Measurements from ENCODE around the gene MED26. TPM values are rescaled to one million over a fixed set of nuclear protein-coding genes. Genes with fewer than 3 reads are reported as not detected.

Gene MED26
- total RNA-seq, 2 donors from 2014 or later: 5.2 to 5.9 TPM

- Histone ChIP-seq H3K9me3 (no peaks in the 10 kb centered on the region), H3K36me3 (no peaks in the 10 kb centered on the region), H3K4me3 (no peak overlapping the region), H3K27ac (no peak overlapping the region), H3K4me1 (peaks cover 0 to 70% of the 10 kb centered on the region in 2 donors), H3K27me3 (no peaks in the 10 kb centered on the region)
- TF ChIP-seq, protein P1, sequence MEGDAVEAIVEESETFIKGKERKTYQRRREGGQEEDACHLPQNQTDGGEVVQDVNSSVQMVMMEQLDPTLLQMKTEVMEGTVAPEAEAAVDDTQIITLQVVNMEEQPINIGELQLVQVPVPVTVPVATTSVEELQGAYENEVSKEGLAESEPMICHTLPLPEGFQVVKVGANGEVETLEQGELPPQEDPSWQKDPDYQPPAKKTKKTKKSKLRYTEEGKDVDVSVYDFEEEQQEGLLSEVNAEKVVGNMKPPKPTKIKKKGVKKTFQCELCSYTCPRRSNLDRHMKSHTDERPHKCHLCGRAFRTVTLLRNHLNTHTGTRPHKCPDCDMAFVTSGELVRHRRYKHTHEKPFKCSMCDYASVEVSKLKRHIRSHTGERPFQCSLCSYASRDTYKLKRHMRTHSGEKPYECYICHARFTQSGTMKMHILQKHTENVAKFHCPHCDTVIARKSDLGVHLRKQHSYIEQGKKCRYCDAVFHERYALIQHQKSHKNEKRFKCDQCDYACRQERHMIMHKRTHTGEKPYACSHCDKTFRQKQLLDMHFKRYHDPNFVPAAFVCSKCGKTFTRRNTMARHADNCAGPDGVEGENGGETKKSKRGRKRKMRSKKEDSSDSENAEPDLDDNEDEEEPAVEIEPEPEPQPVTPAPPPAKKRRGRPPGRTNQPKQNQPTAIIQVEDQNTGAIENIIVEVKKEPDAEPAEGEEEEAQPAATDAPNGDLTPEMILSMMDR (IDR thresholded peaks at IDR 0.05): no peak
- DNase-seq (ENCODE audit: low spot score): no peak
Observed at GRCh38 chr19:16623576-16623975, 4.4 kb downstream of the MED26 start.

DNA sequence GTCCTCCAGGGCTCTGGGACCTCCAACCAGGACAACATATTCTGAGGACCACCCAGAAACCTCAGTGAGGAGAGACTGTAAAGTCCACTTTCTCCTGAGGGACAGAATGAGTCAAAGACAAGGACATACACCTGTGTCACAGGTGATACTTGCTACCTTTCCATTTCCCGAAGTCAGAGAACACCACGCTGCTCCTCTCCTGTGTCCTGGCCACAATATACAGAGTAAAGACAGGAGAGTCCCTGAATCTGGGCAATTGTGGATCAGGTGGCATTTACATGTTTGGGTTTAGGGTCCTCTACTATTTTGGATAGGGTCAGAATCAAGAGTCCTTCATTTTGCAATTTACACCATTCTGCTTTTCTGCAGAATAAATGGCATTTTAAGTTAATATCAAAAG is 4.9 kb downstream of the MED26 start:
- H3K9me3 ChIP-seq: no peaks in the 10 kb centered on the region
- H3K4me3 ChIP-seq: no peak overlapping the region
- no peak for DNase-seq (ENCODE audit: low spot score)
- H3K4me1 ChIP-seq: peaks cover 0 to 70% of the 10 kb centered on the region in 2 donors
- TF ChIP-seq, protein P1 (IDR thresholded peaks at IDR 0.05): no peak
- H3K36me3 ChIP-seq: no peaks in the 10 kb centered on the region
- no peak overlapping the region for H3K27ac ChIP-seq
- no peaks in the 10 kb centered on the region for H3K27me3 ChIP-seq

DNA sequence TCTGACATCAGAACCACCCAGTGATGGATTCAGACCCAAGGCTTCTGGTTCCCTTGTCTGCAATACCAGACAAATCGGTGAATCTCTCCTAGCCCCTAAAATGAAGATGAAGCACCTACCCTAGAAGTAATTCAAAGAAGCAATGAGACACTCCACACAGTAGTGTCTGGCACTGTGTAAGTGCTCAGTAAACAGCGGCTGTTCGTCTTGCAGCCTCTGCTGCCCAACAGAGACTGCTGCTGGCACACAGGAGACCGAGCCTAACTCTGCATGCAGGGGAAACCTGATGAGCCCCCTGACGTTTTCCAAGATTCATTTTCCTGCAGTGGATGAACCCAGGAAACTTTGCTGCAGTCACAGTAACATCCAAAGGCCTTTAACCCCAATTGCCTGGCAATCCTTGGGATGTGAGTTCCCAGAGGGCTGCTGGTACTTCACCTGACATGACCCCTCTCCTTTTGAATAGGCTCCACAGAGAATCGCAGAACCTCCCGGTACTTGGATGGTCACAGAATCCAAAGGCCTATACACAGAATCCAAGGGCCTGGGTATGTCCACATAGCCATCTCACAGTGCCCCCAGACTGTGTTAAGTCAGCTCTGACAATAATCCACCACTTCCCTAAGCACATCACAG is 6.7 kb downstream of the MED26 start:
- TF ChIP-seq, protein P1 (IDR thresholded peaks at IDR 0.05): no peak
- peaks cover 0 to 59% of the 10 kb centered on the region in 2 donors for H3K4me1 ChIP-seq
- no peaks in the 10 kb centered on the region for H3K9me3 ChIP-seq
- H3K4me3 ChIP-seq: no peak overlapping the region
- H3K27me3 ChIP-seq: no peaks in the 10 kb centered on the region
- DNase-seq (ENCODE audit: low spot score): no peak
- no peaks in the 10 kb centered on the region for H3K36me3 ChIP-seq
- H3K27ac ChIP-seq: no peak overlapping the region

DNA sequence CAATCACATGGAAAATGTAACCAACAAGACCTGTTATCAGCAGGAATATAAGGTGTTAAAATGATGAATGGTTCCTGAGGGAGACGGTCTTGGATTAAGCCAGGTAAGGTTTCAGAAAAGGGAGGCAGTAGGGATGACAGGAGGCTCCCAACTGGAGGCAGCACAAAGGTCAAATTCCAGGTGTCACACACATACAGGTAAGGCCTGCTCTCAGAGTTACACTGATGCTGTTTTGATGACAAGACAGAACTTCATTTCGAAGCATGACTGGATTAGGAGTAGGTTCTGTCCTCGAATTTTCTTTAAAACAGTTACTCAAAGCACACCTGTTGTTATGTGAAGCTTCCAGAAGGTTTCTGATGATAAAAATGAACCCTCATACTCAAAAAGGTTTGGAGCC is 7.4 kb downstream of the MED26 start:
- Histone ChIP-seq H3K4me1 (peaks cover 0 to 57% of the 10 kb centered on the region in 2 donors), H3K4me3 (no peak overlapping the region), H3K9me3 (no peaks in the 10 kb centered on the region), H3K36me3 (no peaks in the 10 kb centered on the region), H3K27ac (no peak overlapping the region), H3K27me3 (no peaks in the 10 kb centered on the region)
- TF ChIP-seq, protein P1 (IDR thresholded peaks at IDR 0.05): no peak
- no peak for DNase-seq (ENCODE audit: low spot score)

DNA sequence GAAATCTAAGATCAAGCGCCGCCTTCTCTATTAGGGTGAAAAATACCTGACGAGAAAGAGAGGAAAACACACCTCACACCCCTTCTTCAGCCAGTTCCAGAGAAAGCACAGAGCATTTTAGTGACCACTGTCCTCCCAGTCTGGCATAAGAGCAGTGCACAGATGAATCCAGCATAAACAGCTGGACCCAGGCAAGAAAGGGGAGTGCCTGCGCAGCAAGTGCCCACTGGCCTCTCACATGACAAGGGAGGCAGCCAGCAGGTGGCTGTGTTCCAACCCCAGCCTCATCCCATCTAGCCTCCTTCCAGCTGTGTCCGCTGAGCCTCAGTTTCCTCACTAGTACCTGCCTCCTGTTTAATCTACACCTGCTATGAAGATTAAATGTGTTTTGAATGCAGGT is 8.0 kb downstream of the MED26 start:
- Histone ChIP-seq H3K27ac (peak overlapping the region in 1 of 2 donors; percentile 48), H3K27me3 (no peaks in the 10 kb centered on the region), H3K4me1 (peaks cover 0 to 52% of the 10 kb centered on the region in 2 donors), H3K4me3 (no peak overlapping the region), H3K9me3 (no peaks in the 10 kb centered on the region), H3K36me3 (no peaks in the 10 kb centered on the region)
- no peak for DNase-seq (ENCODE audit: low spot score)
- TF ChIP-seq, protein P1 (IDR thresholded peaks at IDR 0.05): no peak

- peak overlapping the region in 1 of 2 donors; percentile 48 for H3K27ac ChIP-seq
- H3K27me3 ChIP-seq: no peaks in the 10 kb centered on the region
- DNase-seq (ENCODE audit: low spot score): no peak
- no peak overlapping the region for H3K4me3 ChIP-seq
- no peaks in the 10 kb centered on the region for H3K9me3 ChIP-seq
- TF ChIP-seq, protein P1 (IDR thresholded peaks at IDR 0.05): no peak
- peaks cover 0 to 46% of the 10 kb centered on the region in 2 donors for H3K4me1 ChIP-seq
- no peaks in the 10 kb centered on the region for H3K36me3 ChIP-seq
Observed at GRCh38 chr19:16619457-16619856, 8.5 kb downstream of the MED26 start.
